Daoy (cell line): ENCODE results near the gene NSMCE1. TPM values are rescaled to one million over a fixed set of nuclear protein-coding genes. Genes with fewer than 3 reads are reported as not detected.
"Not testable (repeated sequence)": the region's sequence is repeated elsewhere in the genome, so short reads cannot be mapped to it uniquely, and the experiment has no call there.

Experiments used
- DNase-seq: peaks from one replicate; pipeline ENCODE4 v3.0.0-alpha.2; 2015; ENCODE audit warnings: low read depth
- total RNA-seq: library from RNA; depleted of rRNA; stranded (reverse); fragments of >200 nt; shearing (Covaris generic); gene quantifications from 2 replicates; pipeline ENCODE4 v1.2.3, GENCODE V29; 2014

Gene NSMCE1
- total RNA-seq, 1 experiment from 2014 or later = 68.8 TPM

- no peak for DNase-seq
Measured at GRCh38 chr16:27272076-27272475, 3.5 kb upstream of the NSMCE1 start.

GRCh38 chr16:27270349-27270748 lies 1.8 kb upstream of the NSMCE1 start:
- DNase-seq = no peak

GRCh38 chr16:27269300-27270150 lies 953 bp upstream of the NSMCE1 start:
- DNase-seq = no peak

GRCh38 chr16:27267037-27267677 lies 1.4 kb downstream of the NSMCE1 start:
- no peak for DNase-seq

GRCh38 chr16:27265982-27266381 lies 2.6 kb downstream of the NSMCE1 start:
- DNase-seq = no peak

- peak; percentile 63 for DNase-seq
Measured at GRCh38 chr16:27264151-27264550, 4.4 kb downstream of the NSMCE1 start.

GRCh38 chr16:27262904-27263423 lies 5.6 kb downstream of the NSMCE1 start:
- DNase-seq = not testable (repeated sequence)

GRCh38 chr16:27259710-27260109 lies 8.9 kb downstream of the NSMCE1 start:
- DNase-seq = no peak

GRCh38 chr16:27258241-27258734 lies 10.3 kb downstream of the NSMCE1 start:
- DNase-seq = no peak

GRCh38 chr16:27257271-27257670 lies 11.3 kb downstream of the NSMCE1 start:
- DNase-seq = no peak

GRCh38 chr16:27256861-27257260 lies 11.7 kb downstream of the NSMCE1 start:
- DNase-seq = no peak

GRCh38 chr16:27254262-27254811 lies 14.2 kb downstream of the NSMCE1 start:
- no peak for DNase-seq

GRCh38 chr16:27253526-27253930 lies 15.0 kb downstream of the NSMCE1 start:
- DNase-seq = peak; percentile 65

- DNase-seq = no peak
Measured at GRCh38 chr16:27252206-27252585, 16.4 kb downstream of the NSMCE1 start.

GRCh38 chr16:27251541-27252205 lies 16.9 kb downstream of the NSMCE1 start:
- no peak for DNase-seq

- DNase-seq = not testable (repeated sequence)
Measured at GRCh38 chr16:27248886-27249285, 19.7 kb downstream of the NSMCE1 start.

- DNase-seq = no peak
Measured at GRCh38 chr16:27248036-27248435, 20.5 kb downstream of the NSMCE1 start.

GRCh38 chr16:27247076-27247475 lies 21.5 kb downstream of the NSMCE1 start:
- not testable (repeated sequence) for DNase-seq

GRCh38 chr16:27246439-27246838 lies 22.1 kb downstream of the NSMCE1 start:
- no peak for DNase-seq

- DNase-seq = peak; percentile 64
Measured at GRCh38 chr16:27245276-27246172, 23.0 kb downstream of the NSMCE1 start.

- DNase-seq = no peak
Measured at GRCh38 chr16:27244363-27244755, 24.2 kb downstream of the NSMCE1 start.
